Mononuclear cell (primary cell): Measurements from ENCODE around the gene ORAI2. TPM values are rescaled to one million over a fixed set of nuclear protein-coding genes. Genes with fewer than 3 reads are reported as not detected.
A peak's percentile ranks its signal among the peaks of the same experiment; 100 is the strongest.
"Not testable (repeated sequence)": the region's sequence is repeated elsewhere in the genome, so short reads cannot be mapped to it uniquely, and the experiment has no call there.

Source experiments
- H3K27me3 ChIP-seq: 2 replicates; pipeline ENCODE4 v1.6.0; 2011; ENCODE audit warnings: low read length, control low read depth; ENCODE audit not compliant: insufficient read depth
- H3K4me1 ChIP-seq: 2 replicates; pipeline ENCODE4 v1.5.1; 2011; ENCODE audit warnings: mild to moderate bottlenecking, low read length, control low read depth; ENCODE audit not compliant: insufficient read depth
- H3K4me3 ChIP-seq: 2 replicates; pipeline ENCODE4 v1.5.1; 2011; ENCODE audit warnings: mild to moderate bottlenecking, low read length, moderate library complexity
- H3K9me3 ChIP-seq: 2 replicates; pipeline ENCODE4 v1.5.1; 2011; ENCODE audit warnings: low read depth, mild to moderate bottlenecking, control low read depth, low read length
- total RNA-seq: library from RNA; depleted of rRNA; stranded (reverse); fragments of >200 nt; gene quantifications from one replicate; pipeline ENCODE4 v1.2.3, GENCODE V29; 2012

ORAI2 gene
- total RNA-seq, 1 donor: 33.7 TPM

DNA sequence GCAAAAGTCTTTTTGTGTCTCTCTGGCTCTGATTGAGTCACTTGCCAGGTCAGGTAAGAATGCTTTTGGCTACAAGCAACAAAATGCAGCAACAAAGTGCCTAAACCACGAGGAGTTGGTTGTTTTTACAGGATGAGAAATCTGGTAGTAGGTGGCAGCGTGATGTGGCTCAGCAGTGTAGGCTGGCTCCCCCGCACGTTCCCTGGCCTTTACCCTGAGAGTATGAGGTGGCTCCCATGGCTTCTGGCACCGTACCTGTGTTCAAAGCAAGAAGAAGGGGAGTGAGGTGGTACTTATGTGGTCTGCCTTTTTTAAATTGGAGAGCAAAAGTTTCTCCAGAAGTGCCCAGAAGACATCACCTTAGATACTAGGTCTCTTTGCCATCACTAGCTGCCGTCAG lies 25.5 kb upstream of the ORAI2 start:
- no peaks in the 10 kb centered on the region for H3K27me3 ChIP-seq
- H3K9me3 ChIP-seq: no peaks in the 10 kb centered on the region
- peaks cover 17% of the 10 kb centered on the region for H3K4me1 ChIP-seq
- H3K4me3 ChIP-seq: no peak overlapping the region

DNA sequence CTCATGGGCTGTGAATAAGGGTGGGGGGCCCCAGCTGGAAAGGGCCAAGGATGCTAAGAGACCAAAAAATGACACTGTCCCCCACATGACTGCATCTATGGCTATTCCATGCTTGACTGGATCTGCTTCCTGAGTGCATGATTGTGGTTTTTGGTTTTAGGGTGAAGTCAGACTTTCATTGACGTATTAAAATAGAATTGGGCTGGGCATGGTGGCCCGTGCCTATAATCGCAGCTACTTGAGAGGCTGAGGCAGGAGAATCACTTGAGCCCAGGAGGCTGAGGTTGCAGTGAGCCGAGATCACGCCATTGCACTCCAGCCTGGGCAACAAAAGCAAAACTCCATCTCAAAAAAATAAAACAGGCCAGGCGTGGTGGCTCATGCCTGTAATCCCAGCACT lies 24.8 kb upstream of the ORAI2 start:
- not testable (repeated sequence) for H3K9me3 ChIP-seq, H3K27me3 ChIP-seq, H3K4me3 ChIP-seq
- H3K4me1 ChIP-seq: peaks cover 17% of the 10 kb centered on the region

DNA sequence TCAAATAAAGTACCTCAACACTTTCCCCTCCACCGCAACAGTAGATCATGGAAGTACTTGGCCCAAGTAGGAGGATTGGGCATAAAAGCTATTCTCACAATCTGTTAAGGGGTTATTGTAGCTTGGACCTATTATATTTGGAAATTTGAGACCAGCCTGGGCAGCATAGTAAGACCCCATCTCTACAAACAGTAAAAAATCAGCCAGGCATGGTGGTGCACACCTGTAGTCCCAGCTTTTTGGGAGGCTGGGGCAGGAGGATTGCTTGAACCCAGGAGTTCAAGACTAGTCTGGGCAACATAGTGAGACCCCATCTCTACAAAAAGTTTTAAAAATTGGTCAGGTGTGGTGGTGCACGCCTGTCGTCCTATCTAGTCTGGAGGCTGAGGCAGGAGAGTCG lies 24.0 kb upstream of the ORAI2 start:
- Histone ChIP-seq H3K4me3 (no peak overlapping the region), H3K27me3 (no peaks in the 10 kb centered on the region), H3K4me1 (peaks cover 10% of the 10 kb centered on the region), H3K9me3 (no peaks in the 10 kb centered on the region)

DNA sequence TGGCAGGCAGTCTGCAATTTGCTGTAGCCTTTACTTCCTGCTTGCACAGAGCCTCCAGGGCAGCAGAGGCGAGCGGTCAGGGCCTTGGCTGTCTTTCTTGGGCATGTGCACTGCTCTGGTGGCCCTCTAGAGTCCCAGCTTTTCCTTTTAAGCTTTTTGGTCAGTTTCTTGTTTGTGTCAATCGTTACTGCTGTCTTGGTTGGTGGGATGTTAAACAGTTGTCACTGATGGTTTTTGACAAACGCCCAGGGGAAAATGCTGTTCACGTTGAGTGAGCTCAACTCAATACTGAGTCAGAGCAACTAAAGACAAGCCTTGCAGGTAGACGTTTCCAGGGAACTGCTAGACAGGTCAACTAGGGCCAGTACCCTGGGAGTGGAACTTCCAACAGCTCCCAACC lies 23.3 kb upstream of the ORAI2 start:
- H3K4me3 ChIP-seq: no peak overlapping the region
- no peaks in the 10 kb centered on the region for H3K9me3 ChIP-seq
- peaks cover 15% of the 10 kb centered on the region for H3K4me1 ChIP-seq
- no peaks in the 10 kb centered on the region for H3K27me3 ChIP-seq

DNA sequence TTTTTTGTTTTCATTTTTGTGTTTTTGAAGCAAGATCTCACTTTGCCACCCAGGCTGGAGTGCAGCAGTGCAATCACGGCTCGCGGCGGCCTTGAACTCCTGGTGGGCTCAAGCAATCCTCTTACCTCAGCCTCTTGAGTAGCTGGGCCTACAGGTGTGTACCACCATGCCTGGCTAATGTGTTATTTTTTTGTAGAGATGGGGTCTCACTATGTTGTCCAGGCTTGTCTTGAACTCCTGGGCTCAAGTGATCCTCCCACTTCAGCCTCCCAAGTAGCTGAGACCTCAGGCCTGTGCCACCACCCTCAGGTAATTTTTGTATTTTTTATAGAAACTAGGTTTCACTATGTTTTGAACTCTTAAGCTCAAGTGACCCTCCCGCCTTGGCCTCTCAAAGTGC lies 22.5 kb upstream of the ORAI2 start:
- Histone ChIP-seq H3K9me3 (no peaks in the 10 kb centered on the region), H3K4me3 (no peak overlapping the region), H3K4me1 (peaks cover 23% of the 10 kb centered on the region), H3K27me3 (no peaks in the 10 kb centered on the region)

DNA sequence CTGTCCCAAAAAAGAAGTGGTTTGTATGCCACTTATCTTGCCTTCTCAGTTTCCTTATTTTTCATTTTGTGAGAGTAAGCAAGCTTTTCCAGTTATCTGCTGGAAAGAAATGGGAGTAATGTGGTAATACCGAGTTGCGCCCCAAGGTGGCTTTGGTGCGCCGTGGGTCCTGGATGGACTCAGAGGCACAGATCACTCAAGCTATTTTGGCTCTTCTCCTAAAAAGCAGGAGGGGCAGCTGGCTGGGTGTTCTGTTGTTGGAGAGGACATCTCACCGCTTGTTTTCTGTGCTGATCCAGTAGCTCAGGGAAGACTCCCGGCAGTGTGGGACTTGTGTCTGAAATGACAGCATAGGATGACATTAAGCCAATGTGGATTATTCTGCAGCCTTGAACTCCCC lies 20.8 kb upstream of the ORAI2 start:
- peaks cover 39% of the 10 kb centered on the region for H3K4me1 ChIP-seq
- H3K27me3 ChIP-seq: no peaks in the 10 kb centered on the region
- H3K9me3 ChIP-seq: no peaks in the 10 kb centered on the region
- no peak overlapping the region for H3K4me3 ChIP-seq

DNA sequence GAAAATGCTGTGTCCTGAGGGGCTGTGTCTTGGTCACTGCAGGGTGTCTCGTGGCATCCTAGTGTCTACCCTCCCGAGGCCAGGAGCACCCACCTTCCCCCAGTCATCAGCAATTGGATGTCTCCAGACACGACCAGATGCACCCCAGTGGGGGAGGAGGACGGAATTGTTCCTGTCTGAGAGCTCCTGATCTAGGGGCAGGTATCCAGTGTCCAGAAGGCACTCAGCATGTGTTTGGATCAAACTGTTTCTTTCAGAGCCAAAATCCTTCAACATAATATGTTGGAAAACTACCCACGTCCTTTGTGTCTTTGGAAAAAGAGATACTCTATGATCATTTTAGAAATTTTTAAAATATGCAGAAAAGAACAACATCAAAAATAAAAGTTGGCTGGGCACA lies 20.3 kb upstream of the ORAI2 start:
- no peaks in the 10 kb centered on the region for H3K27me3 ChIP-seq
- peaks cover 44% of the 10 kb centered on the region for H3K4me1 ChIP-seq
- no peak overlapping the region for H3K4me3 ChIP-seq
- no peaks in the 10 kb centered on the region for H3K9me3 ChIP-seq

DNA sequence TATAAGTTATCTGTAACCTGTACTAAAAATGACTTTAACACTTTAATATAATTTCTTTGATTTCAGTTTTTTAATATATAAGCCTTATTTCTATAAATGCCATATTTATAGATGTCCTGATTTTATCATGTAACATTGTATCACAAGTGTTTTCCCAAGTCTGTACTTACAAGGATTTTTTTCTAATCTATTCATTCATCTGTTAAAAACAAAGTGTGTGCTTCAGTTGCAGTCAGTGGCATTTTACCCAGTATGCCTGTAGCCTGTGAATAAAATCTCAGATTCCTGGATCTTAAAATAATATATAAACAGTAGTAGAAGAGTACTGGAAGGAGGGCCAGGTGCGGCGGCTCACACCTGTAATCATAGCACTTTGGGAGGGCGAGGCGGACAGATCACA lies 19.8 kb upstream of the ORAI2 start:
- Histone ChIP-seq H3K27me3 (no peaks in the 10 kb centered on the region), H3K4me3 (no peak overlapping the region), H3K4me1 (peaks cover 49% of the 10 kb centered on the region), H3K9me3 (no peaks in the 10 kb centered on the region)

DNA sequence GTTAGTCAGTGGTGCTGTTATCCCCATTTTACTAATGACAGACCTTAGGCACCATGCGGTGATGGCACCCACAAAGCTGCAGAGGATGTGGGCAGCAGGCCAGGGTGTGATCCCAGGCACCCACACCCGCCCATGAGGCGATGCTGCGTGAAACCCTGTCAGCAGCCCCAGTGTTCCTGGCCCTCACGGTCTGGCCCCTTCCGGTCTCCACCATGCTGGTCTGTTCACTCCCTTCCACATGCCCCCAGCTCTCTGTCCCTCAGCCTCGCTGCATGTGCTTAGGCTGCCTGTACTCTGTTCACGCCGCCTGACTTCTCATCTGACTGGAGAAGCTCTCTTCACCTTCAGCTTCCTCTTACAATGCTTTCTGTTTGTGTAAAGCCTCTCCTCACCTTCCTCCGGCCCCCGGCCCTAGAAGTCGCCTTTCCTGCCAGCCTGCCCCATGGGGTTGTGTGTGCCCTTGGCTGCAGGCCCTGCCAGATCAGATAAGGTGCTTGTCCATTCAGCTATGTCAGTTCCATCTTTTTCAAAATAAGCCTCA lies 17.6 kb upstream of the ORAI2 start:
- Histone ChIP-seq H3K4me1 (peaks cover 70% of the 10 kb centered on the region), H3K4me3 (no peak overlapping the region), H3K9me3 (no peaks in the 10 kb centered on the region), H3K27me3 (no peaks in the 10 kb centered on the region)

DNA sequence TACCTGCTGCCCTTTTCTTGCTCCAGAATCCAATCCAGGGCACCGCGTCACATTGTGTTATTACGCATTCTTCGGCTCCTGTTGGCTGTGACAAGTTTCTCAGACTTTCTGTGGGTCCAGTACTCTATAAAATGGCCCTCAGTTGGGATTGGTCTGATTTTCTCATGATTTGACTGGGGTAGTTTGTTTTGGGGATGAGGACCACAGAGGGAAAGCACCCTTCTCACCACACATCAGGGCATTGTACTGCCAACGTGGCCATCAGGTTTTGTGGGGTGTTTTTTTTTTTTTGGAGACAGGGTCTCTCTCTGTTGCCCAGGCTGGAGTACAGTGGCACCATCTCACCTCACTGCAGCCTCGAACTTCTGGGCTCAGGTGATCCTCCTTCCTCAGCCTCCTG lies 17.0 kb upstream of the ORAI2 start:
- no peaks in the 10 kb centered on the region for H3K27me3 ChIP-seq
- H3K4me3 ChIP-seq: no peak overlapping the region
- H3K4me1 ChIP-seq: peaks cover 77% of the 10 kb centered on the region
- H3K9me3 ChIP-seq: no peaks in the 10 kb centered on the region

DNA sequence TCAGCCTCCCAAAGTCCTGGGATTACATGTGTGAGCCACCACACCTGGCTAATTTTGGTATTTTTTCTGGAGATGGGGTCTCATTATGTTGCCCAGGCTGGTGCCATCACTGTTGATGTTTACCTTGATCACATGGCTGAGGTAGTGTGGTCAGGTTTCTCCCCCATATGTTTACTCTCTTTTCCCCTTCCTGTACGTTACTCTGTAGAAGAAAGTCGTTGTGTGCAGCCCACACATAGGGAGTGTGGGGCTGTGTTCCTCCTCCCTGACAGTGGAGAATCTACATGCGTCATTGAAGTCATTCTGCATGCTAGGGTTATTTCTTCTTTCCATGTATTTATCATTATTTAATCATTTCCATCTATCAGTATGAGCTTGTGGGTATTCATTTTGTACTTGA lies 16.3 kb upstream of the ORAI2 start:
- Histone ChIP-seq H3K9me3 (no peaks in the 10 kb centered on the region), H3K4me1 (peaks cover 82% of the 10 kb centered on the region)

DNA sequence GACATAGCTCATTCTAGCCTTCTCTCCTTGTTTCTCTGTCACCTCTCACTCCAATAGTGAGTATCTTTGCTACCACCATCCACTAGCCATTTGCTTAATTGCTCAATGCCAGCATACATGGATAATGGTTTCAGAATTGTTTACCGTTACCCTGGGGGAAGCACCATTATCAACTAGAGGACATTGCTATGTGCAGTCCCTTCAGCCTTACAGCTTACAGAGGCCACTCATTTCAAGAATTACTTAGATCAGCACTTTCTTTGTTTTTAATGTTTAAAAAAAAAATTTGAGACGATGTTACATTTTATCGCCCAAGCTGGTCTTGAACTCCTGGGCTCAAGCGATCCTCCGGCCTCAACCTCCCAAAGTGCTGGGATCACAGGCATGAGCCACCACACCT lies 14.8 kb upstream of the ORAI2 start:
- peaks cover 81% of the 10 kb centered on the region for H3K4me1 ChIP-seq
- no peaks in the 10 kb centered on the region for H3K27me3 ChIP-seq
- no peak overlapping the region for H3K4me3 ChIP-seq

More for the DNA sequence above, 16.3 kb upstream of the ORAI2 start:
- Histone ChIP-seq H3K27me3 (no peaks in the 10 kb centered on the region), H3K4me3 (no peak overlapping the region)

DNA sequence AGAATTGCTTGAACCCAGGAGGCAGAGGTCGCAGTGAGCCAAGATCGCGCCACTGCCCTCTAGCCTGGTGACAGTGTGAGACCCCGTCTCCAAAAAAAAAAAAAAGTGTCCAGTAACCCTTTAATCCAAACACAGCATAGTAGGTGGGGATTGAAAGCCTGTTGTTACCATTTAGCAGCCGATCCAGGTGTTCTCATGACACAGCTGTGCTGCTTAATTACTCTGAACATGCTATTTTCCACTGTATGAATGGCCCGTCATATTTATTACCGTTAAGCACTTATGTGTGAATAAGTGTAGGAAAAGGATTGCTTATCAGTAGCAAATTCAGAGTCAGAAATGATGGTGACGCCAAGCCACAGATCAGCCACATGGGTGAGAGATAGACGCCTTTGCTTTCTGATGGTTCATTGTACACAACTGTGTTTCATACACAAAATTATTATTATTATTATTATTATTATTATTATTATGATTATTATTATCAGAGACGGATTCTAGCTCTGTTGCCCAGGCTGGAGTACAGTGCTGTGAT lies 11.6 kb upstream of the ORAI2 start:
- Histone ChIP-seq H3K27me3 (no peaks in the 10 kb centered on the region), H3K4me1 (peaks cover 88% of the 10 kb centered on the region), H3K9me3 (no peaks in the 10 kb centered on the region), H3K4me3 (no peak overlapping the region)

More for the DNA sequence above, 14.8 kb upstream of the ORAI2 start:
- no peaks in the 10 kb centered on the region for H3K9me3 ChIP-seq

DNA sequence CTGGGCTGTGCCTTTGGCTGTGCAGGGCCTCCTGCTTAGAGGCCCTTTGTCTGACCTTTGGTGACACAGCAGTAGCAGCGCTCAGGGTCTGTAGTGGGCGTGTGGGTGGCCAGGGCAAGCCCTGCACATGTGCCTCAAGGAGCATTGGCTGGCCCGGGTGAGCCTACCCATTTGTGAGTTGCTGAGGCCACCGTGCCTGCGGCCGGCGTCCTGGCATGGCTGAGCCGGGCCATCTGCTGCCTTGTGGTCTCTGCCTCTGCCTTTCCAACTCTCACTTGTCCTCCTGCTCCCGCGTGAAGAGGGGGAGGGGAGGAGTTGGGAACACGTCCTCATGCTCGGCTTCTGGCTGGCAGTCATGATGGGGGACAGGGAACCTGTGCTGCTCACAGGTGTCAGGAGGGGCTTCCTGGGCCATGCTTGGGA lies 9.2 kb upstream of the ORAI2 start:
- H3K4me1 ChIP-seq: peaks cover 89% of the 10 kb centered on the region

DNA sequence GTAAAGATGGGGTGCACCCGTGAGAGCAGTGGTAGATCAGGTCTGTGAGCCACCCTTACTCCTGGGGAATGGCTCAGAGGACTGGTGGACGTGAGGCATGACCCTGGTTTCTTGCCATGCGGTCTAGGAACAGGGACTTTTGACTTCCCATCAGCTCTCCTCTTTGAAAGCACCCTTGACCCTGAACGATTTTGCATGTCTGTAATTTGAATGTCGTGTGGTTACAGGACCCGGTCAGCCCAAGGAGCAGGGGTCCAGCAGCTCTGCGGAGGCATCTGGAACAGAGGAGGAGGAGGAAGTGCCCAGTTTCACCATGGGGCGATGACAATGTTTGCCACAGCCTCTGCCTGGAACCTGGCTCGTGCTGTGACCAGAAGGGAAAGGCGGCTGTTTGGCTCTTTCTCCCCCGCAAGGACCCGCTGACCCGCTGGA lies 8.6 kb upstream of the ORAI2 start:
- Histone ChIP-seq H3K9me3 (no peaks in the 10 kb centered on the region), H3K27me3 (no peaks in the 10 kb centered on the region), H3K4me1 (peaks cover 89% of the 10 kb centered on the region), H3K4me3 (no peak overlapping the region)

More for the DNA sequence above, 9.2 kb upstream of the ORAI2 start:
- Histone ChIP-seq H3K4me3 (no peak overlapping the region), H3K27me3 (no peaks in the 10 kb centered on the region), H3K9me3 (no peaks in the 10 kb centered on the region)

DNA sequence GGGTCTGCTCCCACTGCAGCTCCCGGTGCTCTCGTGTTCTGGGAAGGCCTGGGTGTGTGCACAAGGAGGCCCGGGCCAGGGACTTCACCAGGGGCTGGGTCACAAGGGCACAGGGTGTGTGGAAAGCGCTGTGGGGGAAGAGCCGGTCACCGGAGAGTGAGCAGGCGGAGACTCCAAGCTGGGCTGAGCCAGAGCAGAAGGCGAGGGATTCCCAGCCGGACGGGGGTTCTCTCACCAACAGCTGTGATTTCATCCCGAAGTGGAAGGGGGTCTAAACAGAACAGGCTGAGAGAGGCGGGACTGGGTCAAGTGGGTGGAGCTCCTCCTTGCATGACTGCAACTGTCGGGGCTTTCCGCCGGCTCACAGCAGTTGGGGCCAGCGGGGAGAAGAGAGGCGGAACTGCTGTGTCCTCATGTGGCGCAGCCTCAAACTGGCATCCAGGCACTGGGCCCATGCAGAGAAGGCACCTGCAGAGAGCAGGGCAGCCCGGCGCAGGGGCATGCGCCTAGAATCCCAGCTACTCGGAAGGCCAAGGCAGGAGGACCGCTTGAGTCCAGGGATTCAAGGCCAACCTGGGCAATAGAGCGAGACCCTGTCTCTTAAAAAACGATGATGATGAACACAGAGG lies 7.6 kb upstream of the ORAI2 start:
- Histone ChIP-seq H3K27me3 (no peaks in the 10 kb centered on the region), H3K9me3 (no peaks in the 10 kb centered on the region), H3K4me1 (peaks cover 89% of the 10 kb centered on the region), H3K4me3 (peak overlapping the region; percentile 1)
